ENCODE measurements around the gene CASS4.

CASS4 gene

GRCh38 chr20:56467968-56468315, 55.9 kb downstream of the CASS4 start:
- Histone ChIP-seq H3K4me3 (ENCODE audit: low read length, poor library complexity, severe bottlenecking) (peak overlapping the region; percentile 94), H3K27me3 (ENCODE audit: insufficient read depth, low read length, poor library complexity, severe bottlenecking) (no peaks in the 10 kb centered on the region), H3K4me1 (ENCODE audit: insufficient read depth, low read length, poor library complexity, severe bottlenecking) (peaks cover 32% of the 10 kb centered on the region), H3K36me3 (ENCODE audit: insufficient read depth, low read length) (no peaks in the 10 kb centered on the region), H4K20me1 (ENCODE audit: insufficient read depth, low read length, poor library complexity, severe bottlenecking) (peaks cover 17% of the 10 kb centered on the region), H3K9me2 (replicated peaks; ENCODE audit: low read depth, low read length) (no peaks in the 10 kb centered on the region), H3F3A (ENCODE audit: low read depth) (no peaks in the 10 kb centered on the region), H3K9ac (ENCODE audit: low read depth, low read length, poor library complexity, severe bottlenecking) (peak overlapping the region; percentile 32), H2AFZ (ENCODE audit: low read length) (peak overlapping the region; percentile 93), H3K79me2 (ENCODE audit: insufficient read depth, low read length) (peaks cover 41% of the 10 kb centered on the region), H3K9me3 (ENCODE audit: insufficient read depth, low read depth, low read length) (no peaks in the 10 kb centered on the region), H3K4me2 (ENCODE audit: low read depth, low read length, poor library complexity, severe bottlenecking) (peak overlapping the region; percentile 87)
- TF ChIP-seq CTCF (conservative IDR thresholded peaks at IDR 0.05; ENCODE audit: low read length) (no peak), EZH2phosphoT487 (IDR thresholded peaks at IDR 0.05; ENCODE audit: borderline replicate concordance) (no peak)

- peaks cover 4% of the 10 kb centered on the region; the same call in 1 of the 2 replicates for H3K36me3 ChIP-seq (ENCODE audit: insufficient read depth, low read length)
Observed at GRCh38 chr20:56468316-56469076, 56.4 kb downstream of the CASS4 start, which contains the start of gene RTF2. TSS of gene RTF2 (plus strand) at chr20:56468627. CDS start at chr20:56468698, 71 bp downstream.

GRCh38 chr20:56469077-56469449, 57.0 kb downstream of the CASS4 start:
- peak overlapping the region; percentile 94 for H3K4me3 ChIP-seq (ENCODE audit: low read length, poor library complexity, severe bottlenecking)
- peaks cover 22% of the 10 kb centered on the region for H3K4me1 ChIP-seq (ENCODE audit: insufficient read depth, low read length, poor library complexity, severe bottlenecking)
- no peaks in the 10 kb centered on the region for H3K27me3 ChIP-seq (ENCODE audit: insufficient read depth, low read length, poor library complexity, severe bottlenecking)
- H3K4me2 ChIP-seq (ENCODE audit: low read depth, low read length, poor library complexity, severe bottlenecking) = peak overlapping the region; percentile 96
- no peaks in the 10 kb centered on the region for H3F3A ChIP-seq (ENCODE audit: low read depth)
- H3K9me3 ChIP-seq (ENCODE audit: insufficient read depth, low read depth, low read length) = no peaks in the 10 kb centered on the region
- H3K9me2 ChIP-seq (replicated peaks; ENCODE audit: low read depth, low read length) = no peaks in the 10 kb centered on the region
- H3K36me3 ChIP-seq (ENCODE audit: insufficient read depth, low read length) = peaks cover 9% of the 10 kb centered on the region; the same call in 1 of the 2 replicates
- TF ChIP-seq CTCF (conservative IDR thresholded peaks at IDR 0.05; ENCODE audit: low read length) (no peak), EZH2phosphoT487 (IDR thresholded peaks at IDR 0.05; ENCODE audit: borderline replicate concordance) (no peak)
- H4K20me1 ChIP-seq (ENCODE audit: insufficient read depth, low read length, poor library complexity, severe bottlenecking) = peaks cover 17% of the 10 kb centered on the region
- H2AFZ ChIP-seq (ENCODE audit: low read length) = peak overlapping the region; percentile 86
- H3K9ac ChIP-seq (ENCODE audit: low read depth, low read length, poor library complexity, severe bottlenecking) = peak overlapping the region; percentile 90
- peaks cover 41% of the 10 kb centered on the region for H3K79me2 ChIP-seq (ENCODE audit: insufficient read depth, low read length)

More at GRCh38 chr20:56468316-56469076, 56.4 kb downstream of the CASS4 start, which contains the start of gene RTF2:
- TF ChIP-seq EZH2phosphoT487 (IDR thresholded peaks at IDR 0.05; ENCODE audit: borderline replicate concordance) (no peak), CTCF (conservative IDR thresholded peaks at IDR 0.05; ENCODE audit: low read length) (no peak)
- no peaks in the 10 kb centered on the region for H3K9me3 ChIP-seq (ENCODE audit: insufficient read depth, low read depth, low read length)
- no peaks in the 10 kb centered on the region for H3F3A ChIP-seq (ENCODE audit: low read depth)
- peak within 1 kb of the TSS; percentile 90 for H3K9ac ChIP-seq (ENCODE audit: low read depth, low read length, poor library complexity, severe bottlenecking)
- peaks cover 17% of the 10 kb centered on the region for H4K20me1 ChIP-seq (ENCODE audit: insufficient read depth, low read length, poor library complexity, severe bottlenecking)
- H3K9me2 ChIP-seq (replicated peaks; ENCODE audit: low read depth, low read length) = no peaks in the 10 kb centered on the region
- peak within 1 kb of the TSS; percentile 94 for H3K4me3 ChIP-seq (ENCODE audit: low read length, poor library complexity, severe bottlenecking)
- peak within 1 kb of the TSS; percentile 93 for H2AFZ ChIP-seq (ENCODE audit: low read length)
- no peaks in the 10 kb centered on the region for H3K27me3 ChIP-seq (ENCODE audit: insufficient read depth, low read length, poor library complexity, severe bottlenecking)
- H3K79me2 ChIP-seq (ENCODE audit: insufficient read depth, low read length) = peaks cover 41% of the 10 kb centered on the region
- H3K4me2 ChIP-seq (ENCODE audit: low read depth, low read length, poor library complexity, severe bottlenecking) = peak within 1 kb of the TSS; percentile 96
- H3K4me1 ChIP-seq (ENCODE audit: insufficient read depth, low read length, poor library complexity, severe bottlenecking) = peaks cover 27% of the 10 kb centered on the region
